Breast epithelium (tissue), 4 donors: ENCODE measurements around the gene RGS3. TPM values are rescaled to one million over a fixed set of nuclear protein-coding genes. Genes with fewer than 3 reads are reported as not detected.

Source experiments
- DNase-seq, 2 donors: peaks; one replicate each; pipeline ENCODE4 v3.0.0-alpha.2; 2019; ENCODE audit warnings: low spot score in 2 of 2
- H3K27ac ChIP-seq, 2 donors: fragments of 200-600 bp; sonication (generic) in 1 of 2; one replicate each; pipeline ENCODE4 v1.5.1; 2016 to 2019; ENCODE audit warnings: mild to moderate bottlenecking in 1 of 2
- H3K27me3 ChIP-seq, 2 donors: fragments of 200-600 bp; sonication (generic) in 1 of 2; one replicate each; pipeline versions ENCODE4 v1.5.1 to v1.6.0; 2017 to 2019; ENCODE audit warnings: control low read depth in 1 of 2, mild to moderate bottlenecking in 1 of 2
- H3K36me3 ChIP-seq: fragments of 200-600 bp; one replicate; pipeline ENCODE4 v1.5.1; 2019
- H3K4me1 ChIP-seq, 2 donors: fragments of 200-600 bp; sonication (generic); one replicate each; pipeline ENCODE4 v1.5.1; 2016 to 2019; ENCODE audit warnings: control low read depth in 1 of 2
- H3K4me3 ChIP-seq, 3 donors: fragments of 200-600 bp; sonication (generic); 1 replicate in 2 of 3; 2 replicates in 1 of 3; pipeline ENCODE4 v1.5.1; 2016 to 2019; ENCODE audit warnings: mild to moderate bottlenecking in 3 of 3, moderate library complexity in 2 of 3
- H3K9me3 ChIP-seq, 2 donors: fragments of 200-600 bp; sonication (generic) in 1 of 2; one replicate each; pipeline ENCODE4 v1.5.1; 2016 to 2019; ENCODE audit warnings: control low read depth in 1 of 2
- POLR2A ChIP-seq: fragments of 450-650 bp; IDR thresholded peaks from one replicate; pipeline ENCODE4 v1.6.1; 2016; ENCODE audit warnings: antibody characterized with exemption, mild to moderate bottlenecking, moderate library complexity
- POLR2AphosphoS5 ChIP-seq, 3 donors: sonication (generic); formaldehyde crosslinking; IDR thresholded peaks; one replicate each; pipeline ENCODE4 v1.6.1; 2017; ENCODE audit warnings: antibody characterized with exemption in 3 of 3
- intact Hi-C: fragments of 100-400 bp; cut with DNase I; formaldehyde crosslinking; loops from one replicate; pipeline ENCODE4 v1.15.1; 2023; ENCODE audit warnings: low total_unique reads
- total RNA-seq, 3 donors: library from RNA; depleted of rRNA; stranded (reverse); fragments of >200 nt; gene quantifications; one replicate each; pipeline ENCODE4 v1.1.0, GENCODE V29; 2016
- TF ChIP-seq, protein P1 (sequence below), 3 donors: fragments of 450-650 bp; IDR thresholded peaks; one replicate each; pipeline ENCODE4 v1.5.1; 2016 to 2017; ENCODE audit warnings: antibody characterized with exemption in 3 of 3, mild to moderate bottlenecking in 3 of 3, moderate library complexity in 3 of 3

RGS3 gene
- total RNA-seq, 3 donors from 2014 or later, result 31.7 to 49.0 (median 35.4) TPM

DNA sequence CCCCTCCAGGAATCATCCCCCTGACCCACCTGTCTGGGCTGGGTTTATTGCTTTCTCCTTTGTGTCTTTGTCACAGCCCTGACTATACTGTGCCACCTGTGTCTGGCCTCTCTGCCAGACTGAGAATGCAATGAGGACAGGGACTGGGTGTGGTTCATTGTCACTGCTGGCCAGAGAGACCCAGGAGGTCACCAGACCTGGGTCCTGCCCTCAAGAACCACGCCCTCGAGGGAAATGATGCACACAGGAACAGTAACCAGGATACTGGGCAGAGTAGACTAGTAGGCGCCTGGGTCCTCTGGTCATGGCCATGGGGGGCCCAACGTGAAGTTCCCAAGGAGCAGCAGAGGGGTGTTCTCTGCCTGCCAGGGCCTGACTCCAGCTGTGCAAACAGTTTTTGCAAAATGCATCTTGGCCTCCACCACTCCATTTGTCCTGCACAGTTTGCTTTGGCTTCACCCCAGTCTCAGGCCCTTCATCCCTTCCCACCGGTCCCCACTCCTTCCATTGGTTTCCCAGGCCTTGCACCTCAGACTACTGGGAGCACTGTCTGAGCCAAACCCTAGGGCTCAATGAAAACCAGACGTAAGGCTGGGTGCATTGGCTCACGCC, 17.8 kb downstream of the RGS3 start:
- Histone ChIP-seq H3K9me3 (no peaks in the 10 kb centered on the region), H3K4me1 (no peaks in the 10 kb centered on the region), H3K27me3 (no peaks in the 10 kb centered on the region), H3K4me3 (no peak overlapping the region), H3K36me3 (no peaks in the 10 kb centered on the region), H3K27ac (peak overlapping the region in 1 of 2 donors; percentile 41)
- DNase-seq, result no peak
- TF ChIP-seq POLR2AphosphoS5 (IDR thresholded peaks at IDR 0.05) (no peak), POLR2A (no peak)
- TF ChIP-seq, protein P1, sequence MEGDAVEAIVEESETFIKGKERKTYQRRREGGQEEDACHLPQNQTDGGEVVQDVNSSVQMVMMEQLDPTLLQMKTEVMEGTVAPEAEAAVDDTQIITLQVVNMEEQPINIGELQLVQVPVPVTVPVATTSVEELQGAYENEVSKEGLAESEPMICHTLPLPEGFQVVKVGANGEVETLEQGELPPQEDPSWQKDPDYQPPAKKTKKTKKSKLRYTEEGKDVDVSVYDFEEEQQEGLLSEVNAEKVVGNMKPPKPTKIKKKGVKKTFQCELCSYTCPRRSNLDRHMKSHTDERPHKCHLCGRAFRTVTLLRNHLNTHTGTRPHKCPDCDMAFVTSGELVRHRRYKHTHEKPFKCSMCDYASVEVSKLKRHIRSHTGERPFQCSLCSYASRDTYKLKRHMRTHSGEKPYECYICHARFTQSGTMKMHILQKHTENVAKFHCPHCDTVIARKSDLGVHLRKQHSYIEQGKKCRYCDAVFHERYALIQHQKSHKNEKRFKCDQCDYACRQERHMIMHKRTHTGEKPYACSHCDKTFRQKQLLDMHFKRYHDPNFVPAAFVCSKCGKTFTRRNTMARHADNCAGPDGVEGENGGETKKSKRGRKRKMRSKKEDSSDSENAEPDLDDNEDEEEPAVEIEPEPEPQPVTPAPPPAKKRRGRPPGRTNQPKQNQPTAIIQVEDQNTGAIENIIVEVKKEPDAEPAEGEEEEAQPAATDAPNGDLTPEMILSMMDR (IDR thresholded peaks at IDR 0.05), result no peak
- intact Hi-C loops, result no loop called here

DNA sequence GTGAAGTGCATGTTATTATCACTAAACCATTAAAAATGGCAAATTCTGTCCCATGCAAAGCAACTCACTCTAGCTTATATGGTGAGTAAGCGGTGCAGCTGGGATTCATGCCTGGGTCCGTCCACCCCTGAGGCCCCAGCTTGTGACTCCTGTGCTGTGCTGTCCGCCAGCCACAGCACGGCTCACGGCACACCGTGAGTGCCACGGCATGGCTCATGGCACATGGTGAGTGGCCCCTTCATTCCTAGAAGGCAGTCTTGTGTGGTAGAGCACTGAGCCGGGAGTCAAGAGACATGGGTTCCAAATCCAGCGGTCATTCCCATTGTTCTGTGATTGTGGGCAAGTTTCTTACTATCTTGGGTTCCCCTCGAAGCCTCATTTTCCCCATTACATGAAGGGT, 18.8 kb downstream of the RGS3 start:
- no peaks in the 10 kb centered on the region for H3K27me3 ChIP-seq
- DNase-seq, result no peak
- no peaks in the 10 kb centered on the region for H3K9me3 ChIP-seq
- TF ChIP-seq POLR2A (no peak), POLR2AphosphoS5 (IDR thresholded peaks at IDR 0.05) (no peak)
- TF ChIP-seq, protein P1 (IDR thresholded peaks at IDR 0.05), result no peak
- intact Hi-C loops, result no loop called here
- no peaks in the 10 kb centered on the region for H3K36me3 ChIP-seq
- H3K4me3 ChIP-seq, result no peak overlapping the region
- no peak overlapping the region for H3K27ac ChIP-seq
- no peaks in the 10 kb centered on the region for H3K4me1 ChIP-seq

DNA sequence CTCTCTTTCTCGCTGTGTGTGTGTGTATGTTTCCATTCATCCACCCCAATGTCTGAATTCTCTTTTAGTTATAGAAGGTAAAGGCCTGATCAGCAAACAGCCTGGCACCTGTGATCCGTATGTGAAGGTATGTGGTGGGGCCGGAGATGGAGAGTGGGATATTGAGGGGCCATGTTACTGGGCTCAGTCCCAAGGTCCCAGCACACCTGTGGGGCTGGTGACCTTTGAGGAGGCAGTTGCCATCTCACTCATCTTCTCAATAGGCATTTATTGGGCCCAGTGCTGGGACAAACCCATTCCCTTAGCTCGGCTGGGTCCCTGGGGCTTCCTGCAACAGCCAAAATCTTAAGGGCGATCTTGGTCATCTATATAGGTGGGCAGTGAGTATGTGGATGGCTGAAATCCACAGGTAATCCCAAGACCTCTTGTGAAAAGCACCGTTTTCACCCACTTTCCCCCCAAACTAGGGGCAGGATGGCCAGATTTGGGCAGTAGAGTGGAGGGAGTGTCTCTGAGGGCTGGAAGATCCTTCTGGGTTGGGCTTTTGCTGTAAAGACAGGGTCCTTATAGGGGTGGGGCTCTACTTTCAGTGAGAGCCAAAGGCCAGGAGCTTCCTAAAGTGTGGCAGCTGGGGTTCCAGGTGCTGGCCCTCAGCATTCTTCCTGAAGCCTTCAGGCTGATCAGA, 19.6 kb downstream of the RGS3 start:
- H3K4me1 ChIP-seq, result no peaks in the 10 kb centered on the region

DNA sequence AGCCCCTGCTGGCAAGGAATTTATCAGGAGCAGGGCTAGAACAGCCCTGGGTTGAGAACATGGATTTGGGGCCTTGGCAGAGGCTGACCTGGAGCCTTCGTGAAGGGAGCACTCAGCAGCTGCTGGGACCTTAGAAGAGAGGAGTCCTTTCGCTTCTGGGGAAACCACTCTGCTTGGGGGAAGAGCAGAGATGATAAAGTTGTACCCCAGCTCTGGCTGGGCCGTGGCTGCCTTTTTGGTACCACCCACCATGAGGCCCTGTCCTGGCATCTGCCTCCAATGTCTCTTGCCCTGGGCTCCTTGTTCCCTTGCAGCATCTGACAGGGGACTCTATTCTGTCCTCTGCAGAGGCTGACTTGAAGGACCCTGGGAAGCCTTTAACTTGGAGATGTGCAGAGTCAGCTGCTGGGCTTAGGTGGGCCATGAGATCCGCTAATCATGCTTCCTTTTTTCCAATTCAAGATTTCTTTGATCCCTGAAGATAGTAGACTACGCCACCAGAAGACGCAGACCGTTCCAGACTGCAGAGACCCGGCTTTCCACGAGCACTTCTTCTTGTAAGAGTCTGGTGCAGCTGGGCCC, 20.2 kb downstream of the RGS3 start:
- H3K36me3 ChIP-seq, result no peaks in the 10 kb centered on the region
- no peaks in the 10 kb centered on the region for H3K27me3 ChIP-seq
- no peak for DNase-seq
- no peak overlapping the region for H3K27ac ChIP-seq
- H3K4me1 ChIP-seq, result no peaks in the 10 kb centered on the region
- TF ChIP-seq POLR2A, result no peak
- TF ChIP-seq, protein P1 (IDR thresholded peaks at IDR 0.05), result no peak
- no peak for TF ChIP-seq POLR2AphosphoS5 (IDR thresholded peaks at IDR 0.05)
- no peak overlapping the region for H3K4me3 ChIP-seq
- no peaks in the 10 kb centered on the region for H3K9me3 ChIP-seq
- intact Hi-C loops, result no loop called here

More for the DNA sequence above, 19.6 kb downstream of the RGS3 start:
- TF ChIP-seq POLR2AphosphoS5 (IDR thresholded peaks at IDR 0.05) (no peak), POLR2A (no peak)
- TF ChIP-seq, protein P1 (IDR thresholded peaks at IDR 0.05), result no peak
- no peaks in the 10 kb centered on the region for H3K9me3 ChIP-seq
- H3K36me3 ChIP-seq, result no peaks in the 10 kb centered on the region
- intact Hi-C loops, result no loop called here
- H3K27me3 ChIP-seq, result no peaks in the 10 kb centered on the region
- DNase-seq, result no peak
- no peak overlapping the region for H3K4me3 ChIP-seq
- H3K27ac ChIP-seq, result no peak overlapping the region

DNA sequence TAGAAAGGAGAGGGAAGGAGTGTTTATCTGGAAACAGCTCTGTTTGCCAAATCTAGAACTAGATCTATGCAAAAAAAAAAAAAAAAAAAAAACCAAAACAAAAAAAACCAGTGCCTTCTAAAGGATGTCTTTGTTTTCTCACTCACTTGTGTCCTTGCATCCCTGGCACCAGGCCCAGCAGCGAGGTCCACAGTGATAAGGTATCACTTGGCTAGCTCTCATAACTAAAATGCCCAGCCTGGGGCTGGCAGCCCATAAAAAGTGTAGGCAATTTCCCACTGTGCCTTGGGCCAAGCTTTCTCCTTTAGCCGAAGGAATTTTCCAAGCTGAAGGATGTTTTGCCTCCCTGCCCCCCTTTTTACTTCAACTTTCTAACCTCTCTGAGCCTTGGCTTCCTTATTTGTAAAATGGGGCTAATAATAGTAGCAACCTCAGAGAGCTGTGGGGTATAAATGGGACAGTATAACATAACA, 20.8 kb downstream of the RGS3 start:
- DNase-seq, result no peak

More for the DNA sequence above, 20.8 kb downstream of the RGS3 start:
- no peak for TF ChIP-seq POLR2AphosphoS5 (IDR thresholded peaks at IDR 0.05)
- TF ChIP-seq, protein P1 (IDR thresholded peaks at IDR 0.05), result no peak
- no peak for TF ChIP-seq POLR2A
- Histone ChIP-seq H3K9me3 (no peaks in the 10 kb centered on the region), H3K4me1 (no peaks in the 10 kb centered on the region), H3K4me3 (no peak overlapping the region), H3K27me3 (no peaks in the 10 kb centered on the region), H3K36me3 (no peaks in the 10 kb centered on the region), H3K27ac (no peak overlapping the region)
- intact Hi-C loops, result no loop called here
